WTC11 (cell line): ENCODE measurements around the gene EIF4E3. TPM values are rescaled to one million over a fixed set of nuclear protein-coding genes. Genes with fewer than 3 reads are reported as not detected.

Source experiments
- ATAC-seq: fragments of 200-7000 bp; cut with Tn5 transposase; 2 replicates; pipeline ENCODE4 v1.10.0; 2021; ENCODE audit warnings: mild to moderate bottlenecking, moderate library complexity
- CTCF ChIA-PET: fragments of 300-600 bp; sonication (Branson Sonifier 250); formaldehyde crosslinking; loops from one replicate; lab custom pipeline; 2021; ENCODE audit warnings: antibody characterized with exemption; lab: Charles Lee
- POLR2A ChIA-PET: fragments of 350-600 bp; sonication (Branson Sonifier 250); formaldehyde crosslinking; loops from one replicate; lab custom pipeline; 2021; ENCODE audit warnings: antibody characterized with exemption; lab: Charles Lee
- DNase-seq: peaks from one replicate; pipeline ENCODE4 v3.0.0; 2021; ENCODE audit warnings: low spot score
- H3K27ac Mint-ChIP-seq: 2 replicates; pipeline ENCODE4 v1.8.0; 2021; ENCODE audit warnings: mixed read lengths
- H3K27me3 Mint-ChIP-seq: 2 replicates; pipeline ENCODE4 v1.8.0; 2021; ENCODE audit warnings: low read depth, mild to moderate bottlenecking, moderate library complexity, mixed read lengths
- H3K36me3 Mint-ChIP-seq: 2 replicates; pipeline ENCODE4 v1.8.0; 2021; ENCODE audit warnings: mixed read lengths
- H3K4me1 Mint-ChIP-seq: 2 replicates; pipeline ENCODE4 v1.8.0; 2022; ENCODE audit warnings: mixed read lengths
- H3K4me3 Mint-ChIP-seq: 2 replicates; pipeline ENCODE4 v1.8.0; 2021; ENCODE audit warnings: mild to moderate bottlenecking, moderate library complexity, mixed read lengths
- H3K9me3 Mint-ChIP-seq: 2 replicates; pipeline ENCODE4 v1.8.0; 2021; ENCODE audit warnings: mixed read lengths
- ETV6 ChIP-seq: sonication (generic); formaldehyde crosslinking; IDR thresholded peaks from 2 replicates; pipeline ENCODE4 v1.8.1; 2022; ENCODE audit warnings: mild to moderate bottlenecking, missing genetic modification reagents
- JUN ChIP-seq: sonication (generic); formaldehyde crosslinking; IDR thresholded peaks from 2 replicates; pipeline ENCODE4 v1.8.0; 2023; ENCODE audit warnings: mild to moderate bottlenecking, missing genetic modification reagents
- MYBL2 ChIP-seq: sonication (generic); formaldehyde crosslinking; IDR thresholded peaks from 2 replicates; pipeline ENCODE4 v1.8.1; 2023; ENCODE audit warnings: mild to moderate bottlenecking, moderate library complexity, missing genetic modification reagents
- NFE2L1 ChIP-seq: sonication (generic); formaldehyde crosslinking; IDR thresholded peaks from 2 replicates; pipeline ENCODE4 v1.8.1; 2023; ENCODE audit warnings: missing genetic modification reagents
- NFYB ChIP-seq: sonication (generic); formaldehyde crosslinking; conservative IDR thresholded peaks from 2 replicates; pipeline ENCODE4 v1.8.0; 2022; ENCODE audit warnings: low read depth, missing genetic modification reagents
- NR1H2 ChIP-seq: sonication (generic); formaldehyde crosslinking; IDR thresholded peaks from 2 replicates; pipeline ENCODE4 v1.9.0; 2021; ENCODE audit warnings: mild to moderate bottlenecking, moderate library complexity, missing genetic modification reagents
- PRRX2 ChIP-seq: fragments of 250-450 bp; sonication (Bioruptor Pico); IDR thresholded peaks from 2 replicates; pipeline ENCODE4 v1.8.0; 2021; ENCODE audit warnings: mild to moderate bottlenecking
- SP1 ChIP-seq: sonication (generic); formaldehyde crosslinking; conservative IDR thresholded peaks from 2 replicates; pipeline ENCODE4 v1.8.1; 2022; ENCODE audit warnings: missing genetic modification reagents
- ZNF219 ChIP-seq: sonication (generic); formaldehyde crosslinking; IDR thresholded peaks from 2 replicates; pipeline ENCODE4 v1.8.0; 2023; ENCODE audit warnings: missing genetic modification reagents, mild to moderate bottlenecking, borderline replicate concordance
- total RNA-seq: library from RNA; stranded (reverse); gene quantifications from 3 replicates; pipeline ENCODE4 v1.2.3, GENCODE V29; 2021
- TF ChIP-seq, protein P1 (sequence below): sonication (generic); formaldehyde crosslinking; IDR thresholded peaks from 2 replicates; pipeline ENCODE4 v1.8.0; 2022; ENCODE audit warnings: mild to moderate bottlenecking, missing genetic modification reagents
- TF ChIP-seq, protein P2 (sequence below): sonication (generic); formaldehyde crosslinking; IDR thresholded peaks from 2 replicates; pipeline ENCODE4 v1.8.1; 2022; ENCODE audit warnings: low read depth, missing genetic modification reagents, borderline replicate concordance
- TF ChIP-seq, protein P3 (sequence below): fragments of 250-450 bp; sonication (Bioruptor Pico); IDR thresholded peaks from 2 replicates; pipeline ENCODE4 v1.9.0; 2021; ENCODE audit warnings: mild to moderate bottlenecking, borderline replicate concordance
- TF ChIP-seq, protein P4 (sequence below): sonication (generic); formaldehyde crosslinking; IDR thresholded peaks from 2 replicates; pipeline ENCODE4 v1.8.1; 2023; ENCODE audit warnings: mild to moderate bottlenecking, missing genetic modification reagents
- TF ChIP-seq, protein P5 (sequence below): sonication (generic); formaldehyde crosslinking; conservative IDR thresholded peaks from 2 replicates; pipeline ENCODE4 v1.8.1; 2023; ENCODE audit warnings: mild to moderate bottlenecking, low read depth, missing genetic modification reagents, moderate library complexity

The EIF4E3 gene
- total RNA-seq, 1 experiment from 2014 or later, result 16.5 TPM

DNA sequence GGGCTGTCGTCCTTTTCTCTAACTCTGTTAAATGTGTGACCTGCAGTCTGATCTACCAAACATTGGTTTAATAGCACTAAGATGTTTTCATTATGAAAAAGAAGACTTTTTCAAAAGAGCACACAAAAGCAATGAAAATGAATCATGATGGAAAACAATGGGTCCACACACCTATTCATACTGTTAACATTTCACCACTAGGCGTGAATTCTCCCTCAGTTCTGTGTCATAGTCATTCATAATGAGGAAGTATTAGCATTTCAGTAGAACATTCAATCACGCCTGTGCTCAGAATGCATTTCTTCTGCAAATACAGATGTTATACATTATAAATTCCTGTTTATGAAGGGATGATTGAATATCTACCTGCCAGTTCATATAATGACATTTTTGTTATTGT lies 35.9 kb downstream of the EIF4E3 start (continued):
- TF ChIP-seq ZNF219 (CRISPR knock-in tag) (no peak), ETV6 (CRISPR knock-in tag) (no peak), MYBL2 (no peak)

DNA sequence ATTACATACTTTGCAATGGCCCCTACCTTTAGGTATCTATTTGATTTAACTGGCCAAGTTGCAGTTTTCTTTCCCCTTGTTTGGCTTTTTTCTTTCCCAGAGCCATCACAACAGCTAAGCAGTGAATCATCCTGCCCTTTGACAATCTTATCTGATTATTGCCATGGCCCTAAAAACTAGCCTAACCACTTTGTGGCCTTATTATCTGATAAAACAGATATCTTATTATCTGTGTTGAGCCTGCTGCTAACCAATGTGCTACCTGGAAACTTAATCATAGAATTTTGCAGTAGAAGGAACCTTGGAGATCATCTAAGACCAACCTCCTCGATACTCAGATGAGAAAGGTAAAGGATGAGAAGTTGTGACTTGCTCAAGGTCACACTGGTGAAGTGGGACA lies 37.1 kb downstream of the EIF4E3 start:
- Mint-ChIP-seq H3K27ac (no peak overlapping the region; the same call in 1 of the 2 replicates), H3K27me3 (no peaks in the 10 kb centered on the region)
- POLR2A ChIA-PET, result no interaction called here

More for the DNA sequence above, 37.1 kb downstream of the EIF4E3 start:
- H3K36me3 Mint-ChIP-seq, result peaks cover 3% of the 10 kb centered on the region
- CTCF ChIA-PET, result no interaction called here
- DNase-seq (no peak), ATAC-seq (no peak)
- no peak overlapping the region for H3K4me3 Mint-ChIP-seq
- TF ChIP-seq JUN (CRISPR knock-in tag) (no peak), NFE2L1 (no peak), NFYB (CRISPR knock-in tag) (no peak), NR1H2 (CRISPR knock-in tag) (no peak), PRRX2 (CRISPR knock-in tag) (no peak), SP1 (CRISPR knock-in tag) (no peak)
- TF ChIP-seq, protein P1, sequence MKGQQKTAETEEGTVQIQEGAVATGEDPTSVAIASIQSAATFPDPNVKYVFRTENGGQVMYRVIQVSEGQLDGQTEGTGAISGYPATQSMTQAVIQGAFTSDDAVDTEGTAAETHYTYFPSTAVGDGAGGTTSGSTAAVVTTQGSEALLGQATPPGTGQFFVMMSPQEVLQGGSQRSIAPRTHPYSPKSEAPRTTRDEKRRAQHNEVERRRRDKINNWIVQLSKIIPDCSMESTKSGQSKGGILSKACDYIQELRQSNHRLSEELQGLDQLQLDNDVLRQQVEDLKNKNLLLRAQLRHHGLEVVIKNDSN (CRISPR knock-in tag), result no peak
- TF ChIP-seq, protein P2, sequence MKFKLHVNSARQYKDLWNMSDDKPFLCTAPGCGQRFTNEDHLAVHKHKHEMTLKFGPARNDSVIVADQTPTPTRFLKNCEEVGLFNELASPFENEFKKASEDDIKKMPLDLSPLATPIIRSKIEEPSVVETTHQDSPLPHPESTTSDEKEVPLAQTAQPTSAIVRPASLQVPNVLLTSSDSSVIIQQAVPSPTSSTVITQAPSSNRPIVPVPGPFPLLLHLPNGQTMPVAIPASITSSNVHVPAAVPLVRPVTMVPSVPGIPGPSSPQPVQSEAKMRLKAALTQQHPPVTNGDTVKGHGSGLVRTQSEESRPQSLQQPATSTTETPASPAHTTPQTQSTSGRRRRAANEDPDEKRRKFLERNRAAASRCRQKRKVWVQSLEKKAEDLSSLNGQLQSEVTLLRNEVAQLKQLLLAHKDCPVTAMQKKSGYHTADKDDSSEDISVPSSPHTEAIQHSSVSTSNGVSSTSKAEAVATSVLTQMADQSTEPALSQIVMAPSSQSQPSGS (CRISPR knock-in tag), result no peak
- TF ChIP-seq, protein P3, sequence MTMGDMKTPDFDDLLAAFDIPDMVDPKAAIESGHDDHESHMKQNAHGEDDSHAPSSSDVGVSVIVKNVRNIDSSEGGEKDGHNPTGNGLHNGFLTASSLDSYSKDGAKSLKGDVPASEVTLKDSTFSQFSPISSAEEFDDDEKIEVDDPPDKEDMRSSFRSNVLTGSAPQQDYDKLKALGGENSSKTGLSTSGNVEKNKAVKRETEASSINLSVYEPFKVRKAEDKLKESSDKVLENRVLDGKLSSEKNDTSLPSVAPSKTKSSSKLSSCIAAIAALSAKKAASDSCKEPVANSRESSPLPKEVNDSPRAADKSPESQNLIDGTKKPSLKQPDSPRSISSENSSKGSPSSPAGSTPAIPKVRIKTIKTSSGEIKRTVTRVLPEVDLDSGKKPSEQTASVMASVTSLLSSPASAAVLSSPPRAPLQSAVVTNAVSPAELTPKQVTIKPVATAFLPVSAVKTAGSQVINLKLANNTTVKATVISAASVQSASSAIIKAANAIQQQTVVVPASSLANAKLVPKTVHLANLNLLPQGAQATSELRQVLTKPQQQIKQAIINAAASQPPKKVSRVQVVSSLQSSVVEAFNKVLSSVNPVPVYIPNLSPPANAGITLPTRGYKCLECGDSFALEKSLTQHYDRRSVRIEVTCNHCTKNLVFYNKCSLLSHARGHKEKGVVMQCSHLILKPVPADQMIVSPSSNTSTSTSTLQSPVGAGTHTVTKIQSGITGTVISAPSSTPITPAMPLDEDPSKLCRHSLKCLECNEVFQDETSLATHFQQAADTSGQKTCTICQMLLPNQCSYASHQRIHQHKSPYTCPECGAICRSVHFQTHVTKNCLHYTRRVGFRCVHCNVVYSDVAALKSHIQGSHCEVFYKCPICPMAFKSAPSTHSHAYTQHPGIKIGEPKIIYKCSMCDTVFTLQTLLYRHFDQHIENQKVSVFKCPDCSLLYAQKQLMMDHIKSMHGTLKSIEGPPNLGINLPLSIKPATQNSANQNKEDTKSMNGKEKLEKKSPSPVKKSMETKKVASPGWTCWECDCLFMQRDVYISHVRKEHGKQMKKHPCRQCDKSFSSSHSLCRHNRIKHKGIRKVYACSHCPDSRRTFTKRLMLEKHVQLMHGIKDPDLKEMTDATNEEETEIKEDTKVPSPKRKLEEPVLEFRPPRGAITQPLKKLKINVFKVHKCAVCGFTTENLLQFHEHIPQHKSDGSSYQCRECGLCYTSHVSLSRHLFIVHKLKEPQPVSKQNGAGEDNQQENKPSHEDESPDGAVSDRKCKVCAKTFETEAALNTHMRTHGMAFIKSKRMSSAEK (CRISPR knock-in tag), result no peak
- TF ChIP-seq, protein P4, sequence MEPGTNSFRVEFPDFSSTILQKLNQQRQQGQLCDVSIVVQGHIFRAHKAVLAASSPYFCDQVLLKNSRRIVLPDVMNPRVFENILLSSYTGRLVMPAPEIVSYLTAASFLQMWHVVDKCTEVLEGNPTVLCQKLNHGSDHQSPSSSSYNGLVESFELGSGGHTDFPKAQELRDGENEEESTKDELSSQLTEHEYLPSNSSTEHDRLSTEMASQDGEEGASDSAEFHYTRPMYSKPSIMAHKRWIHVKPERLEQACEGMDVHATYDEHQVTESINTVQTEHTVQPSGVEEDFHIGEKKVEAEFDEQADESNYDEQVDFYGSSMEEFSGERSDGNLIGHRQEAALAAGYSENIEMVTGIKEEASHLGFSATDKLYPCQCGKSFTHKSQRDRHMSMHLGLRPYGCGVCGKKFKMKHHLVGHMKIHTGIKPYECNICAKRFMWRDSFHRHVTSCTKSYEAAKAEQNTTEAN (CRISPR knock-in tag), result no peak
- TF ChIP-seq, protein P5, sequence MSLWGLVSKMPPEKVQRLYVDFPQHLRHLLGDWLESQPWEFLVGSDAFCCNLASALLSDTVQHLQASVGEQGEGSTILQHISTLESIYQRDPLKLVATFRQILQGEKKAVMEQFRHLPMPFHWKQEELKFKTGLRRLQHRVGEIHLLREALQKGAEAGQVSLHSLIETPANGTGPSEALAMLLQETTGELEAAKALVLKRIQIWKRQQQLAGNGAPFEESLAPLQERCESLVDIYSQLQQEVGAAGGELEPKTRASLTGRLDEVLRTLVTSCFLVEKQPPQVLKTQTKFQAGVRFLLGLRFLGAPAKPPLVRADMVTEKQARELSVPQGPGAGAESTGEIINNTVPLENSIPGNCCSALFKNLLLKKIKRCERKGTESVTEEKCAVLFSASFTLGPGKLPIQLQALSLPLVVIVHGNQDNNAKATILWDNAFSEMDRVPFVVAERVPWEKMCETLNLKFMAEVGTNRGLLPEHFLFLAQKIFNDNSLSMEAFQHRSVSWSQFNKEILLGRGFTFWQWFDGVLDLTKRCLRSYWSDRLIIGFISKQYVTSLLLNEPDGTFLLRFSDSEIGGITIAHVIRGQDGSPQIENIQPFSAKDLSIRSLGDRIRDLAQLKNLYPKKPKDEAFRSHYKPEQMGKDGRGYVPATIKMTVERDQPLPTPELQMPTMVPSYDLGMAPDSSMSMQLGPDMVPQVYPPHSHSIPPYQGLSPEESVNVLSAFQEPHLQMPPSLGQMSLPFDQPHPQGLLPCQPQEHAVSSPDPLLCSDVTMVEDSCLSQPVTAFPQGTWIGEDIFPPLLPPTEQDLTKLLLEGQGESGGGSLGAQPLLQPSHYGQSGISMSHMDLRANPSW (CRISPR knock-in tag), result no peak
- no peaks in the 10 kb centered on the region for H3K9me3 Mint-ChIP-seq
- H3K4me1 Mint-ChIP-seq, result peaks cover 58% of the 10 kb centered on the region
